HepG2 (cell line): ENCODE measurements around the gene CELSR3. TPM values are rescaled to one million over a fixed set of nuclear protein-coding genes. Genes with fewer than 3 reads are reported as not detected.

ENCODE experiments used
- AKNA ChIP-seq: sonication (generic); formaldehyde crosslinking; IDR thresholded peaks from 2 replicates; pipeline ENCODE4 v1.4.0; 2020; ENCODE audit warnings: missing genetic modification reagents, borderline replicate concordance
- E2F5 ChIP-seq: sonication (generic); formaldehyde crosslinking; conservative IDR thresholded peaks from 2 replicates; pipeline ENCODE4 v1.4.0; 2020; ENCODE audit warnings: missing genetic modification reagents
- FOXP1 ChIP-seq, 2 experiments: fragments of 450-650 bp in 1 of 2; IDR thresholded peaks; 2 replicates each; pipeline ENCODE4 v1.6.1; 2017 to 2018; ENCODE audit warnings: antibody characterized with exemption in 1 of 2
- LRRFIP1 ChIP-seq: sonication (generic); formaldehyde crosslinking; conservative IDR thresholded peaks from 2 replicates; pipeline ENCODE4 v1.4.0; 2020; ENCODE audit warnings: missing genetic modification reagents
- MTF1 ChIP-seq: sonication (generic); formaldehyde crosslinking; IDR thresholded peaks from 2 replicates; pipeline ENCODE4 v1.5.0; 2020; ENCODE audit warnings: missing genetic modification reagents
- NCOR1 ChIP-seq: fragments of 200-600 bp; sonication (generic); IDR thresholded peaks from 2 replicates; pipeline ENCODE4 v1.7.0; 2017; ENCODE audit warnings: antibody characterized with exemption, low read length, borderline replicate concordance
- TAF15 ChIP-seq: fragments of 200-400 bp; formaldehyde crosslinking; IDR thresholded peaks from one replicate; pipeline ENCODE4 v1.6.1; 2018; ENCODE audit warnings: mild to moderate bottlenecking, low read depth, low read length; ENCODE audit not compliant: poor library complexity, severe bottlenecking
- ZBTB3 ChIP-seq: sonication (generic); formaldehyde crosslinking; IDR thresholded peaks from 2 replicates; pipeline ENCODE4 v1.4.0; 2020; ENCODE audit warnings: low read depth, mild to moderate bottlenecking, moderate library complexity, missing genetic modification reagents, borderline replicate concordance
- ZGPAT ChIP-seq: IDR thresholded peaks from 2 replicates; pipeline ENCODE4 v1.6.1; 2016; ENCODE audit warnings: mild to moderate bottlenecking
- ZNF124 ChIP-seq: sonication (generic); formaldehyde crosslinking; IDR thresholded peaks from 2 replicates; pipeline ENCODE4 v1.4.0; 2020; ENCODE audit warnings: missing genetic modification reagents
- ZNF138 ChIP-seq: sonication (generic); formaldehyde crosslinking; IDR thresholded peaks from 2 replicates; pipeline ENCODE4 v1.5.0; 2020; ENCODE audit warnings: mild to moderate bottlenecking, low read depth, missing genetic modification reagents
- ZNF230 ChIP-seq: sonication (generic); formaldehyde crosslinking; IDR thresholded peaks from 2 replicates; pipeline ENCODE4 v1.4.0; 2020; ENCODE audit warnings: mild to moderate bottlenecking, missing genetic modification reagents
- ZNF280B ChIP-seq: sonication (generic); formaldehyde crosslinking; IDR thresholded peaks from 2 replicates; pipeline ENCODE4 v1.5.0; 2020; ENCODE audit warnings: missing genetic modification reagents, mild to moderate bottlenecking, borderline replicate concordance
- polyA plus RNA-seq, 8 experiments: library from polyadenylated mRNA; depleted of rRNA in 3 of 8; stranded (reverse) in 7 of 8; unstranded in 1 of 8; fragments of >200 nt; fragmentation: Illumina TruSeq in 4 of 8; extraction: Trizol in 4 of 8; gene quantifications; 2 replicates each; pipeline versions ENCODE4 v1.2.1 to v1.2.3, GENCODE V29; 2011 to 2016; ENCODE audit warnings: low read depth in 4 of 8, missing spikeins in 1 of 8, mixed read lengths in 1 of 8; ENCODE audit not compliant: insufficient read depth in 1 of 8
- total RNA-seq, 5 experiments: library from RNA; depleted of rRNA; stranded (reverse); fragments of >200 nt; fragmentation: Illumina TruSeq; extraction: Trizol; gene quantifications; 2 replicates each; pipeline ENCODE4 v1.2.3, GENCODE V29; 2016; ENCODE audit warnings: low read depth in 1 of 5
- TF ChIP-seq, protein P1 (sequence below): sonication (generic); formaldehyde crosslinking; IDR thresholded peaks from 2 replicates; pipeline ENCODE4 v1.4.0; 2020; ENCODE audit warnings: missing genetic modification reagents, borderline replicate concordance

Gene CELSR3
- total and polyA plus RNA-seq, 2 of the 13 experiments (the other 11 are each of a cell fraction or from before 2014, with no cell fraction given): 5.4 to 6.7 TPM

DNA sequence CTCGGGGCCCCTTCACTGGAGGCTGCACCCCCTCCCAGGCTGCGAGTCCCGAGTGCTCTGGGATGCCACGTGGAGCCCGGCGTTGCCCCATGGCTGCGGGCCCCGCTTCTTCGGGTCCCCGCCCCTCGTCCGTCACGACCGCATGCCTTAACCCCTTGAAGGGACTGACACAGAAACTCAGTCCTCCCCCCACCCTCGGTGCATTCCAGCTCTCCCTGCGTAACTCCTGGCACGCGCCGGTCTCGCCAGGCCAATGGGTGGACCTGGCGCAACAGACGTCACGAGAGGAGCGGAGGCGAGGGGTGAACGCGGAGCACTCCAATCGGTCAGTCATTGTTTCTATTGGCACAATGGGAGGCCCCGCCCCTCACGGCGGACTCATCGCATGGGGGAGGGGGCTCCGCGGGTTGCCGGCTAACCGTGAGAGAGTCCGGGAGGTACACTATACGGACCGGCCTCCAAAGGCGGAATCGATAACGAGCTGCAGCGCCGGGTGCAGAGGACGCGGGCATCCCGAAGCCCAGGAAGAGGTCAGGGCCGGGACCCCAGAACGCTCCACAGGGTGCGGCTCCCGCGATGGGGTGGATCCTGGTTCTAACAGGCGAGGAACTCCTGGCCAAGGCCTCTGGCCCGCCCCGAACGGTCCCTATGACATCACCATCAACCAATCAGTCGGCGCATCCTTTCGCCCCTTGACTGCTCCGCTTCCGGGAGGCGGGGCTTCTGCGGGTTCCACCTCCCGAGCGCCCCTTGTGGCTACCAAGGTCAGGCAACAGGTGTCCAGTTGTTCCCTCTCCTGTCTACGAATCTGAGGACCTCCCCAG is 1.0 kb upstream of the CELSR3 start (continued):
- peak; percentile 27; the same call in 1 of the 2 replicates for TF ChIP-seq ZNF280B (CRISPR knock-in tag)
- no peak for TF ChIP-seq ZBTB3 (CRISPR knock-in tag)
- no peak for TF ChIP-seq LRRFIP1 (CRISPR knock-in tag)
- TF ChIP-seq MTF1 (CRISPR knock-in tag): no peak; the same call in 1 of the 2 replicates
- TF ChIP-seq, protein P1, sequence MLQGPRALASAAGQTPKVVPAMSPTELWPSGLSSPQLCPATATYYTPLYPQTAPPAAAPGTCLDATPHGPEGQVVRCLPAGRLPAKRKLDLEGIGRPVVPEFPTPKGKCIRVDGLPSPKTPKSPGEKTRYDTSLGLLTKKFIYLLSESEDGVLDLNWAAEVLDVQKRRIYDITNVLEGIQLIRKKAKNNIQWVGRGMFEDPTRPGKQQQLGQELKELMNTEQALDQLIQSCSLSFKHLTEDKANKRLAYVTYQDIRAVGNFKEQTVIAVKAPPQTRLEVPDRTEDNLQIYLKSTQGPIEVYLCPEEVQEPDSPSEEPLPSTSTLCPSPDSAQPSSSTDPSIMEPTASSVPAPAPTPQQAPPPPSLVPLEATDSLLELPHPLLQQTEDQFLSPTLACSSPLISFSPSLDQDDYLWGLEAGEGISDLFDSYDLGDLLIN (CRISPR knock-in tag): no peak; the same call in 1 of the 2 replicates
- TF ChIP-seq ZNF230: peak; percentile 90
- TF ChIP-seq AKNA (CRISPR knock-in tag): no peak
- TF ChIP-seq ZNF138: 0 out of 2 replicates have a peak, but pooled peaks have one; percentile 52
- peak; percentile 40 for TF ChIP-seq TAF15
- TF ChIP-seq ZGPAT (CRISPR knock-in tag): peak; percentile 87
- TF ChIP-seq E2F5 (CRISPR knock-in tag): no peak
- TF ChIP-seq NCOR1: peak; percentile 49; the same call in 1 of the 2 replicates
- 0 out of 2 replicates have a peak, but pooled peaks have one; percentile 19 for TF ChIP-seq FOXP1 (IDR thresholded peaks at IDR 0.05)
- TF ChIP-seq FOXP1 (CRISPR knock-in tag; IDR thresholded peaks at IDR 0.05): peak; percentile 21; the same call in 1 of the 2 replicates
- TF ChIP-seq ZNF124 (CRISPR knock-in tag): no peak
